Nephron progenitor cell (in vitro differentiated cells): ENCODE results near the gene NDUFS4.

ENCODE experiments used
- DNase-seq: peaks from one replicate; pipeline ENCODE4 v3.0.0; 2021
- H3K27ac Mint-ChIP-seq: 2 replicates; pipeline ENCODE4 v1.8.0; 2021; ENCODE audit warnings: mild to moderate bottlenecking, moderate library complexity, mixed read lengths
- H3K27me3 Mint-ChIP-seq: 2 replicates; pipeline ENCODE4 v1.8.0; 2021; ENCODE audit warnings: mild to moderate bottlenecking, low read depth, mixed read lengths; ENCODE audit not compliant: poor library complexity
- H3K36me3 Mint-ChIP-seq: 2 replicates; pipeline ENCODE4 v1.8.0; 2021; ENCODE audit warnings: low read depth, mixed read lengths
- H3K4me1 Mint-ChIP-seq: 2 replicates; pipeline ENCODE4 v1.8.0; 2021; ENCODE audit warnings: mixed read lengths
- H3K4me3 Mint-ChIP-seq: 2 replicates; pipeline ENCODE4 v1.8.0; 2021; ENCODE audit warnings: mild to moderate bottlenecking, moderate library complexity, mixed read lengths
- H3K9me3 Mint-ChIP-seq: 2 replicates; pipeline ENCODE4 v1.8.0; 2021; ENCODE audit warnings: mild to moderate bottlenecking, moderate library complexity, mixed read lengths
- CTCF ChIP-seq: fragments of 200-600 bp; sonication (generic); IDR thresholded peaks from 2 replicates; pipeline ENCODE4 v1.5.0; 2021; ENCODE audit warnings: antibody characterized with exemption

NDUFS4 gene

GRCh38 chr5:53558966-53559365 is 1.5 kb upstream of the NDUFS4 start:
- Mint-ChIP-seq H3K9me3 (peaks cover 25% of the 10 kb centered on the region), H3K4me3 (peak overlapping the region; percentile 37), H3K27me3 (no peaks in the 10 kb centered on the region), H3K27ac (no peak overlapping the region), H3K4me1 (peaks cover 28% of the 10 kb centered on the region), H3K36me3 (peaks cover 32% of the 10 kb centered on the region)
- DNase-seq, result no peak
- no peak for TF ChIP-seq CTCF

DNA sequence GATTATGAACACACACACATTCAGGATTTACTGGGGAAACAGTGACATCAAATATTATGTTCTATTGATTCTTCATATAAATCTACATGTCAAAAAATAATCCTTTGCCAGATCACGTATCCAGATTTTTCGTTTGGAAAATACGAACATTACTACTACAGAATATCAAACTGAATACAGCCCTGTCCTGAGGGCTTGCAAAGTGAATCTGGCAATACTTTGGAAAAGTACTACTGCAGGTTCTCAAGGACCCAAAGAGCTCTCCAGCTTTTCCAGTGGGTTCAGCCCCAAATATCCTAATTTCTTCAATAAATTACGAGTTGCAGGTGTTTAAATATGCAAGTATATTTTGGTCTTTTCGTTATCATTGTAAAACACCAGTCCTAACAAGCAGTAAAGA is 411 bp upstream of the NDUFS4 start:
- H3K4me1 Mint-ChIP-seq, result peaks cover 31% of the 10 kb centered on the region
- H3K4me3 Mint-ChIP-seq, result peak overlapping the region; percentile 98
- no peak overlapping the region for H3K27ac Mint-ChIP-seq
- no peak for TF ChIP-seq CTCF
- H3K36me3 Mint-ChIP-seq, result peaks cover 39% of the 10 kb centered on the region
- no peaks in the 10 kb centered on the region for H3K27me3 Mint-ChIP-seq
- peaks cover 25% of the 10 kb centered on the region for H3K9me3 Mint-ChIP-seq
- no peak for DNase-seq

DNA sequence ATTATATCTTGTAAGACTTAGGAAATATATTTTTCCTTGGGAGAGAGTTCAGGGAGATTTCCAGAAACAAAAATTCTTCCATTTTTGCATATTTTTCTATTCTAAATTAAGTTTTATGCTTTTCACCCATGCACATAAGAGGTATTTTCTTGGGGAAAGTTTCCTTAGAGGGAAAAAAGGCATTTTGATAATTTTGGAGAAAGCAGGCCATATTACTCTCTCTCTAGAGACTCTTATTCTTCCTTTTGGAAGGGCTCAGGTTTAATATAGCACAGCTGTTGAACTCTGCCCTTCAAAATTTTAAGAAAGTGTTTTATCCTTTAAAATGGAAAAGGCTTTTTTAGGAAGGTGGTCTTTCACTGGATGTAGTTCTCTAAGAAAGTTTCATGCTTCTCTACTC is 8.0 kb downstream of the NDUFS4 start:
- Mint-ChIP-seq H3K4me1 (peaks cover 10% of the 10 kb centered on the region), H3K9me3 (peaks cover 26% of the 10 kb centered on the region), H3K27me3 (no peaks in the 10 kb centered on the region), H3K27ac (peak overlapping the region; percentile 74), H3K4me3 (no peak overlapping the region), H3K36me3 (peaks cover 77% of the 10 kb centered on the region)
- no peak for TF ChIP-seq CTCF
- DNase-seq, result no peak

DNA sequence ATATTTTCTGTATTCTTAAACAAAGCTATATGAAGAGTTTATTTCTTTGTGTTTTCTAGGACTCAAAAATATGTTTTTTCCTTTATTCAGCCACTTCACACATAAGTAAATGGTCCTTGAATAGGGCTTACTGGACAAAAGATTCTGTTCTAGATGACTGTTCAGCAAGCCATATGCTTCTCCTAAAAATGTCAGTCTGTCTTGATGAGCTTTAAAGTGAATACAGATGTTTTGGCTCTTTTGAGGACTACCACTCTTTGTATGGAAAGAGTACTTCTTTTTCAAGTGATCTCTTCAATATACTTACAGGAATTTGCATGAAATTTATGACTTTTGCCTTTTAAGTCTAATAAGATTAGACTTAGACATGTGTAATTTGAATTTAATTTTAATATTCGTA is 8.4 kb downstream of the NDUFS4 start:
- DNase-seq, result no peak
- no peak overlapping the region for H3K4me3 Mint-ChIP-seq
- no peaks in the 10 kb centered on the region for H3K27me3 Mint-ChIP-seq
- H3K36me3 Mint-ChIP-seq, result peaks cover 78% of the 10 kb centered on the region
- peak overlapping the region; percentile 74 for H3K27ac Mint-ChIP-seq
- peaks cover 26% of the 10 kb centered on the region for H3K9me3 Mint-ChIP-seq
- no peak for TF ChIP-seq CTCF
- H3K4me1 Mint-ChIP-seq, result peaks cover 9% of the 10 kb centered on the region

- H3K36me3 Mint-ChIP-seq, result peaks cover 78% of the 10 kb centered on the region
- no peak overlapping the region for H3K4me3 Mint-ChIP-seq
- peaks cover 9% of the 10 kb centered on the region for H3K4me1 Mint-ChIP-seq
Observed at GRCh38 chr5:53569453-53569852, 9.0 kb downstream of the NDUFS4 start.

More at GRCh38 chr5:53569453-53569852, 9.0 kb downstream of the NDUFS4 start:
- no peak for DNase-seq
- no peaks in the 10 kb centered on the region for H3K27me3 Mint-ChIP-seq
- TF ChIP-seq CTCF, result no peak
- no peak overlapping the region for H3K27ac Mint-ChIP-seq
- peaks cover 26% of the 10 kb centered on the region for H3K9me3 Mint-ChIP-seq
